Ishikawa (cell line): ENCODE measurements around the gene PTPRN2.

Source experiments
- CEBPB ChIP-seq: IDR thresholded peaks from 2 replicates; pipeline ENCODE4 v1.6.1; 2012
- CREB1 ChIP-seq: IDR thresholded peaks from 2 replicates; pipeline ENCODE4 v1.6.1; 2012; ENCODE audit warnings: low read depth
- EGR1 ChIP-seq: IDR thresholded peaks from 2 replicates; pipeline ENCODE4 v1.6.1; 2012
- EP300 ChIP-seq: IDR thresholded peaks from 2 replicates; pipeline ENCODE4 v1.6.1; 2012; ENCODE audit warnings: borderline replicate concordance
- FOXM1 ChIP-seq: IDR thresholded peaks from 2 replicates; pipeline ENCODE4 v1.6.1; 2012; ENCODE audit warnings: low read depth, borderline replicate concordance
- NFIC ChIP-seq: IDR thresholded peaks from 2 replicates; pipeline ENCODE4 v1.6.1; 2012
- RAD21 ChIP-seq: IDR thresholded peaks from 2 replicates; pipeline ENCODE4 v1.6.1; 2012; ENCODE audit warnings: low read depth
- TAF1 ChIP-seq: IDR thresholded peaks from 2 replicates; pipeline ENCODE4 v1.6.1; 2012; ENCODE audit warnings: low read depth, mild to moderate bottlenecking
- TCF12 ChIP-seq: IDR thresholded peaks from 2 replicates; pipeline ENCODE4 v1.6.1; 2012; ENCODE audit warnings: low read depth
- TEAD4 ChIP-seq: IDR thresholded peaks from 2 replicates; pipeline ENCODE4 v1.6.1; 2012
- YY1 ChIP-seq: IDR thresholded peaks from 2 replicates; pipeline ENCODE4 v1.6.1; 2012; ENCODE audit warnings: low read depth
- ZBTB7A ChIP-seq: IDR thresholded peaks from 2 replicates; pipeline ENCODE4 v1.6.1; 2012; ENCODE audit warnings: low read depth
- TF ChIP-seq, protein P1 (sequence below): IDR thresholded peaks from 2 replicates; pipeline ENCODE4 v1.6.1; 2012; ENCODE audit warnings: low read depth, mild to moderate bottlenecking
- TF ChIP-seq, protein P2 (sequence below): IDR thresholded peaks from 2 replicates; pipeline ENCODE4 v1.6.1; 2012
- TF ChIP-seq, protein P3 (sequence below): IDR thresholded peaks from 2 replicates; pipeline ENCODE4 v1.6.1; 2012

PTPRN2 gene

DNA sequence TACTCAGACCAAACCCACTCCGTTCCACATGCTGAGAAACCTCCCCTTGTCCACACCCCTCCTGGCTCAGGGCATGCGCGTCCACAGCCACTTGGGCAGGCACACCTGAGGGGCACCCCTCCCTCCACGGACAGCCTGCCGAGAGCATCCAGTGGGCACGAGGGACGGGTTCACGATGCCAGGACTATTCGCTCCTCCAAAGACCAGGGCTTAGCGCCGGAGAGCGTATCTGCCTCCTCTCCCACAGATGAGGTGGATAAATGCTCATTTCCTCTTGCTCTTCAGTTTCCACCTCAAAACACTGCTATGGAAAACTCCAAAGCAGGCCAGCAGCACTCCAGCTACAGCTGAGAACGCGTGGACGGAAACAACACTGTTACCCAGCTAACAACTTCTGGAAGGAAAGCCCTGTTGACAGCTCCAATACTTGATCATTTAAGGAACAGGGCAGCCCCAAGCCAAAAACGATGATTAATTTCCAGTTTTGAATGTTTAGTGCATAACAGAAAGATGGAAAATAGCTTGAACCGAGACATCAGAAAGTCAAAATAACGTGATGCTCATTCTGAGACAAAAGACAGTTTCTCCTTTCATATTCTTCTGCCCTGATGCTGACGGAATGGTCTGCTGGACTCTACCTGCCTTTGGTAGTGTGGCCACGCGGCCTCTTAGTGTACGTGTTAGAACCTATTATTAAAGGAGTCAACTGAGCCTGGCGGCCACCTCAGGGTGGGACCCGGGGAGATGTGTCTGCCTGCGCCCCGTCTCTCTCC is 1046.1 kb downstream of the PTPRN2 start:
- TF ChIP-seq EGR1 (no peak), EP300 (no peak), TEAD4 (no peak), NFIC (no peak), CREB1 (no peak), TCF12 (no peak), RAD21 (no peak), TAF1 (no peak), FOXM1 (no peak), ZBTB7A (no peak), YY1 (no peak), CEBPB (no peak)
- TF ChIP-seq, protein P1, sequence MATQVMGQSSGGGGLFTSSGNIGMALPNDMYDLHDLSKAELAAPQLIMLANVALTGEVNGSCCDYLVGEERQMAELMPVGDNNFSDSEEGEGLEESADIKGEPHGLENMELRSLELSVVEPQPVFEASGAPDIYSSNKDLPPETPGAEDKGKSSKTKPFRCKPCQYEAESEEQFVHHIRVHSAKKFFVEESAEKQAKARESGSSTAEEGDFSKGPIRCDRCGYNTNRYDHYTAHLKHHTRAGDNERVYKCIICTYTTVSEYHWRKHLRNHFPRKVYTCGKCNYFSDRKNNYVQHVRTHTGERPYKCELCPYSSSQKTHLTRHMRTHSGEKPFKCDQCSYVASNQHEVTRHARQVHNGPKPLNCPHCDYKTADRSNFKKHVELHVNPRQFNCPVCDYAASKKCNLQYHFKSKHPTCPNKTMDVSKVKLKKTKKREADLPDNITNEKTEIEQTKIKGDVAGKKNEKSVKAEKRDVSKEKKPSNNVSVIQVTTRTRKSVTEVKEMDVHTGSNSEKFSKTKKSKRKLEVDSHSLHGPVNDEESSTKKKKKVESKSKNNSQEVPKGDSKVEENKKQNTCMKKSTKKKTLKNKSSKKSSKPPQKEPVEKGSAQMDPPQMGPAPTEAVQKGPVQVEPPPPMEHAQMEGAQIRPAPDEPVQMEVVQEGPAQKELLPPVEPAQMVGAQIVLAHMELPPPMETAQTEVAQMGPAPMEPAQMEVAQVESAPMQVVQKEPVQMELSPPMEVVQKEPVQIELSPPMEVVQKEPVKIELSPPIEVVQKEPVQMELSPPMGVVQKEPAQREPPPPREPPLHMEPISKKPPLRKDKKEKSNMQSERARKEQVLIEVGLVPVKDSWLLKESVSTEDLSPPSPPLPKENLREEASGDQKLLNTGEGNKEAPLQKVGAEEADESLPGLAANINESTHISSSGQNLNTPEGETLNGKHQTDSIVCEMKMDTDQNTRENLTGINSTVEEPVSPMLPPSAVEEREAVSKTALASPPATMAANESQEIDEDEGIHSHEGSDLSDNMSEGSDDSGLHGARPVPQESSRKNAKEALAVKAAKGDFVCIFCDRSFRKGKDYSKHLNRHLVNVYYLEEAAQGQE, result no peak
- TF ChIP-seq, protein P2, sequence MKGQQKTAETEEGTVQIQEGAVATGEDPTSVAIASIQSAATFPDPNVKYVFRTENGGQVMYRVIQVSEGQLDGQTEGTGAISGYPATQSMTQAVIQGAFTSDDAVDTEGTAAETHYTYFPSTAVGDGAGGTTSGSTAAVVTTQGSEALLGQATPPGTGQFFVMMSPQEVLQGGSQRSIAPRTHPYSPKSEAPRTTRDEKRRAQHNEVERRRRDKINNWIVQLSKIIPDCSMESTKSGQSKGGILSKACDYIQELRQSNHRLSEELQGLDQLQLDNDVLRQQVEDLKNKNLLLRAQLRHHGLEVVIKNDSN, result no peak

DNA sequence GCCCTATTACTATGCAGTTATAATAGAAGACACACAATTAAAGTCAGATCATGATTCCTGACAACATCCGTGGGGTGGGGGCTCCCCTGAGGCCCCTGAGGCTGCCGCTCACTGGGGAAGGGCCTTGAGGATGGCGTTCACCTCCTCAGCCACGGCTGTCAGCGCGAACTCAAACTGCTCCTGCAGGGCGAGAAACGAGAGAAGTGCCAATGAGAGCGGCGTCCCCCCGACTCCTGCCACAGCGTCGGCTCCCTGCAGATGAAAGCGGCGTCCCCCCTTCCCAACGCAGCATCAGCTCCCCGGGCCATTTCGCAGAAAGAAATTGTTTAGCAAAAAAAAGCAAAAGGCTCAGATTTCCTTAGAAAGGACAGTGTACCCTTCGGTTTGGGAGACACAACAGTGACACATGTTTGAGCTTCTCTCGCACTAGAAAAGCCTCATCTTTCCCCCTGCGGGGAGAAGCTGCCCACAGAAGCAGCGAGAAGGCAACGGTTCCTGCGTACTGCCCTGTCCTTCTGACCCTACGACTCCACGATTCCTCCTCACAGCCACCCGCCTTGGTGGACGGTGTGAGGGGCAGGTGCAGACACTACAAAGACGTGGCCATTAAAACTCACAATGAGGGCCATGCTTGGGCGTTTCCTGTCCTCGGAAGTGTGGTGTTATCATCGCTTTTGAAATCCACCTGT is 1046.9 kb downstream of the PTPRN2 start:
- TF ChIP-seq TAF1, result no peak
- TF ChIP-seq CREB1, result no peak
- TF ChIP-seq NFIC, result no peak
- TF ChIP-seq RAD21, result no peak
- TF ChIP-seq, protein P3, sequence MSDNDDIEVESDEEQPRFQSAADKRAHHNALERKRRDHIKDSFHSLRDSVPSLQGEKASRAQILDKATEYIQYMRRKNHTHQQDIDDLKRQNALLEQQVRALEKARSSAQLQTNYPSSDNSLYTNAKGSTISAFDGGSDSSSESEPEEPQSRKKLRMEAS, result no peak
- TF ChIP-seq, protein P2, result no peak
- no peak for TF ChIP-seq EP300
- TF ChIP-seq, protein P1, result no peak

DNA sequence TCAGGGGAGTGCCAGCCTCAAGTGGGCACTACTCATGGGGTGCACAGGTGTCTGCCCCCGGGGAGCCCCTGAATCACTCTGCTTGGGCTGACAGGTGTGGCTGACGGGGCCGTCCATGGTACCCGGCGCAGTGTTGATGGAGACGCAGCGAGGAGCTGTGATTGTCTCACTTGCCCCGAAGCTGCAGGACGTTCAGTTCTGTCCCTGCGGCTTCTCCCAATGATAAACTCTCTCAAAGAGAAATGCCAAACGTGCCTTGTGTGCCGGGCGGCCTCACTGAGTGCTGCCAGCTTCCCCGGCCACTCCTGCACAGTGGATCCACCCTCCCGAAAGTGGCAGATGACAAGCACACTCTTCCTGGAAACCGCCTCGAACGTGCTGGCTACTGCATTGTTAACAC is 1047.6 kb downstream of the PTPRN2 start:
- no peak for TF ChIP-seq TEAD4
- no peak for TF ChIP-seq NFIC
- no peak for TF ChIP-seq TAF1
- TF ChIP-seq CEBPB, result no peak
- TF ChIP-seq YY1, result no peak
- no peak for TF ChIP-seq EP300
- no peak for TF ChIP-seq EGR1
- TF ChIP-seq, protein P3, result no peak
- no peak for TF ChIP-seq CREB1

DNA sequence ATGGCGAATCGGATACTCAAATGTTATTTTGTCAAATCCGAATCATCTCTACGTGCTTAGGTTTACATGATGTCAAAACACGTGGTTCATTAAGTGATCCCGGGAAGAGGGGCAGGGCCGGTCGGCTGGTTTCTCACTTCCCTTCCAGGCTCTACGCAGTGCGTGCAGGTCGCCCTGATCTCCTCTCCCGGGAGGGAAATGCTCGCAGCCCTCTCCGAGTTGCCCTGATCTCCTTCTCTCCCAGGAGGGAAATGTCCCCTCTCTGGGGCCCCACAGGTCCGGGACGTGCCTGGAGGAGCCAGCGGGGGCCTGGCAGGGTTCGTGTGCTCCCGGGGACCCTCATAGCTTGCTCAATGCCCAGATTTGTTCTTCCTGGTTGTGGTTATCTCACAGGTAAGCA is 1048.1 kb downstream of the PTPRN2 start:
- no peak for TF ChIP-seq EP300
- no peak for TF ChIP-seq FOXM1
- TF ChIP-seq TCF12, result no peak
- TF ChIP-seq YY1, result no peak
- no peak for TF ChIP-seq RAD21
- TF ChIP-seq, protein P2, result no peak
- no peak for TF ChIP-seq CREB1
- TF ChIP-seq, protein P3, result no peak
- no peak for TF ChIP-seq EGR1
- no peak for TF ChIP-seq ZBTB7A
- no peak for TF ChIP-seq NFIC
- no peak for TF ChIP-seq CEBPB

DNA sequence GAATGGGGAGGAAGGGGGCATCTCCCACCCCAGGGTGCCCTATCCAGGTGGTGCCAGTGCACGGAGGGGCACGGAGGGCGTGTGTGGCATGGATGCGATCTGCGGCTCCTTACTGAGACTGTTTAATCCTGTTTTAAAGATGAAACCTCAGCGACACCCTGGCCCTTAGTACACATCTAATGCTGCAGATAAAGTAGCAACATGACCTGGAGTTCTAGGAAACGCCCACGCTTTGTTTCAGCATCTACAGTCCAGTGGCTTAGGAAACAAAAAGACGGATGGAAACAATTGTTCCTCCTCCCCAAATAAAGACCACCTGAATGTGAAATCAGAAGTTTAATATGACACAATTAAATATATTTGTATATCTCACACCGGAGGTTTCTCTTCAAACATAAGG is 1048.9 kb downstream of the PTPRN2 start:
- TF ChIP-seq YY1 (no peak), CREB1 (no peak), NFIC (no peak), EGR1 (no peak), TCF12 (no peak), RAD21 (no peak), TAF1 (no peak), EP300 (no peak), ZBTB7A (no peak), TEAD4 (no peak)
- TF ChIP-seq, protein P2, result no peak
- TF ChIP-seq, protein P1, result no peak
